Prostate gland (tissue), 2 donors: Measurements from ENCODE around the gene PDS5B. TPM values are rescaled to one million over a fixed set of nuclear protein-coding genes. Genes with fewer than 3 reads are reported as not detected.

ENCODE experiments used
- DNase-seq: peaks from one replicate; pipeline ENCODE4 v3.0.0-alpha.2; 2019; ENCODE audit warnings: low spot score
- H3K27ac ChIP-seq, 2 donors: fragments of 200-600 bp; sonication (generic); 2 replicates each; pipeline ENCODE4 v1.5.1; 2017 to 2019
- H3K27me3 ChIP-seq: fragments of 200-600 bp; sonication (generic); replicated peaks from 2 replicates; pipeline ENCODE4 v1.5.1; 2019; ENCODE audit not compliant: insufficient read depth
- H3K36me3 ChIP-seq, 2 donors: fragments of 200-600 bp; sonication (generic); 1 replicate in 1 of 2; 2 replicates in 1 of 2; pipeline versions ENCODE4 v1.5.1 to v1.8.1; 2017 to 2019
- H3K4me1 ChIP-seq: fragments of 200-600 bp; sonication (generic); replicated peaks from 2 replicates; pipeline ENCODE4 v1.5.1; 2019
- H3K4me3 ChIP-seq, 2 donors: fragments of 200-600 bp; sonication (generic); 2 replicates each; pipeline ENCODE4 v1.5.1; 2017 to 2019
- H3K9me3 ChIP-seq: fragments of 200-600 bp; sonication (generic); 2 replicates; pipeline ENCODE4 v1.5.1; 2017
- POLR2A ChIP-seq: fragments of 450-650 bp; IDR thresholded peaks from one replicate; pipeline ENCODE4 v1.6.1; 2016; ENCODE audit warnings: antibody characterized with exemption, mild to moderate bottlenecking
- POLR2AphosphoS5 ChIP-seq: sonication (generic); formaldehyde crosslinking; IDR thresholded peaks from one replicate; pipeline ENCODE4 v1.6.1; 2017; ENCODE audit warnings: antibody characterized with exemption
- WGBS: methylation state at CpG from one replicate; pipeline ENCODE4 v1.1.5; 2018; 5-methylcytosine and 5-hydroxymethylcytosine counted together
- intact Hi-C: fragments of 100-400 bp; cut with DNase I; formaldehyde crosslinking; loops from one replicate; pipeline ENCODE4 v1.14.2; 2022
- total RNA-seq, 2 donors: library from RNA; depleted of rRNA; stranded (reverse); fragments of >200 nt; gene quantifications; one replicate each; pipeline ENCODE4 v1.1.0, GENCODE V29; 2016
- TF ChIP-seq, protein P1 (sequence below), 4 experiments: fragments of 200-600 bp in 2 of 4; fragments of 450-650 bp in 2 of 4; sonication (generic) in 2 of 4; IDR thresholded peaks; 1 replicate in 3 of 4; 2 replicates in 1 of 4; pipeline ENCODE4 v1.5.1; 2016 to 2019; ENCODE audit warnings: antibody characterized with exemption in 4 of 4, mild to moderate bottlenecking in 2 of 4, moderate library complexity in 2 of 4

The PDS5B gene
- total RNA-seq, result 10 to 100 TPM; 37.0 to 63.3 TPM

DNA sequence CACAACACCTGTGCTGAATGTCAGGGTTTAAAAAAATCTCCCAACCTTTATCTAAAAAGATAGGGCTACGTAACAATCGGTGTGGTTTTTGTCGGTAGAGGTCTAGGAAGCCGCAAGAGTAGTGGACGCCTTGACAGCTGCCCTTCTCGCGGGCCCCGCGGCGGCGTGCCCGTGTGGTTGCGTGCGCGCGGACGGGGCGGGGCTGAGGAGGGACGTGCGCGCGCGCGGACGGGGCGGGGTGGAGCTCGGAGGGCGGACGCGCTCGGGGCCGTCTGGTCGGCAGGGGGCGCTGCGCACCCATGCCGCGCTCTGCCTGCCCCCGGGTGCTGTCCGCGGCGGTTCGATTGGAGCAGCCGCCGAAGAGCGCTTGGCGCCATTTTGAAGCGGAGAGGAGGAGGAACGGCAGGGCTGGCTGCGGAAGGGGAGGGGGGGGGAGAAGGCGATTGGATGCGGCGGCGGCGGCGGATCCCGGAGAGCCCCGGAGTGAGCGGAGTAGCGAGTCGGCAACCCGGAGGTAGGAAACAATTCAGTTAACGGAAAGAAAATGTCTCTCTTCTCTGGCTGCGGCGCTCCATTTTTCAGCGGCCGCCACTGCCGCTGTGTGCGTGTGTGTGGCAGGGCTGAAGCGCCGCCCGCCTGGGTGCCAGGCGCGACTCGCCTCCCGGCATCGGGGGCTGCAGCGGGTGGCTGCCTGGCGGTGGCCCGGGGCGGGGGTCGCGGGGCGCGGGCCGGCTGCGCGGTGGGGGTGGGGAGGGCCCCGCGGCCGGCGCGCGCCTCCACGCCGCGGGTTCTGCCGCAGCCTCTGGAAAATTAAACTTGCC is at the start of gene PDS5B:
Gene PDS5B (plus strand): TSS at position 373 of the 821 bp plus-strand sequence. CDS start 62,321 bp downstream, outside the sequence.
- intact Hi-C loops, result loop anchor here (5.0 to 10.0 kb wide), 2 partner anchors 681 to 1136 kb away; no protein-coding TSS in a partner anchor
- H3K4me3 ChIP-seq, result peak within 1 kb of the TSS; percentile 76 to 85
- no peaks in the 10 kb centered on the region for H3K9me3 ChIP-seq
- DNase-seq, result peak; percentile 95
- H3K27me3 ChIP-seq, result no peaks in the 10 kb centered on the region
- TF ChIP-seq POLR2AphosphoS5 (peak; percentile 72), POLR2A (peak; percentile 66)
- TF ChIP-seq, protein P1, sequence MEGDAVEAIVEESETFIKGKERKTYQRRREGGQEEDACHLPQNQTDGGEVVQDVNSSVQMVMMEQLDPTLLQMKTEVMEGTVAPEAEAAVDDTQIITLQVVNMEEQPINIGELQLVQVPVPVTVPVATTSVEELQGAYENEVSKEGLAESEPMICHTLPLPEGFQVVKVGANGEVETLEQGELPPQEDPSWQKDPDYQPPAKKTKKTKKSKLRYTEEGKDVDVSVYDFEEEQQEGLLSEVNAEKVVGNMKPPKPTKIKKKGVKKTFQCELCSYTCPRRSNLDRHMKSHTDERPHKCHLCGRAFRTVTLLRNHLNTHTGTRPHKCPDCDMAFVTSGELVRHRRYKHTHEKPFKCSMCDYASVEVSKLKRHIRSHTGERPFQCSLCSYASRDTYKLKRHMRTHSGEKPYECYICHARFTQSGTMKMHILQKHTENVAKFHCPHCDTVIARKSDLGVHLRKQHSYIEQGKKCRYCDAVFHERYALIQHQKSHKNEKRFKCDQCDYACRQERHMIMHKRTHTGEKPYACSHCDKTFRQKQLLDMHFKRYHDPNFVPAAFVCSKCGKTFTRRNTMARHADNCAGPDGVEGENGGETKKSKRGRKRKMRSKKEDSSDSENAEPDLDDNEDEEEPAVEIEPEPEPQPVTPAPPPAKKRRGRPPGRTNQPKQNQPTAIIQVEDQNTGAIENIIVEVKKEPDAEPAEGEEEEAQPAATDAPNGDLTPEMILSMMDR (IDR thresholded peaks at IDR 0.05), result peak; percentile 95 to 99 (median 98)
- H3K4me1 ChIP-seq, result no peaks in the 10 kb centered on the region
- no peaks in the 10 kb centered on the region for H3K36me3 ChIP-seq
- peak within 1 kb of the TSS; percentile 95 to 97 for H3K27ac ChIP-seq
- 1% methylated on average over 65 of the region's 97 CpGs for WGBS

- TF ChIP-seq POLR2AphosphoS5 (no peak), POLR2A (no peak)
- TF ChIP-seq, protein P1 (IDR thresholded peaks at IDR 0.05), result no peak
- H3K36me3 ChIP-seq, result no peaks in the 10 kb centered on the region
- peak overlapping the region; percentile 53 to 68 for H3K4me3 ChIP-seq
- intact Hi-C loops, result loop anchor here (2.0 to 10.0 kb wide), 2 partner anchors 111 to 223 kb away; partner anchors contain the start of genes BRCA2 and ZAR1L
- DNase-seq, result peak; percentile 8
- no peaks in the 10 kb centered on the region for H3K4me1 ChIP-seq
- H3K27me3 ChIP-seq, result no peaks in the 10 kb centered on the region
- H3K27ac ChIP-seq, result peak overlapping the region; percentile 89 to 95
- no peaks in the 10 kb centered on the region for H3K9me3 ChIP-seq
- WGBS, result 28% methylated on average over 22 of the region's 22 CpGs
Observed at GRCh38 chr13:32537580-32538142, 48.6 kb upstream of the PDS5B start.

DNA sequence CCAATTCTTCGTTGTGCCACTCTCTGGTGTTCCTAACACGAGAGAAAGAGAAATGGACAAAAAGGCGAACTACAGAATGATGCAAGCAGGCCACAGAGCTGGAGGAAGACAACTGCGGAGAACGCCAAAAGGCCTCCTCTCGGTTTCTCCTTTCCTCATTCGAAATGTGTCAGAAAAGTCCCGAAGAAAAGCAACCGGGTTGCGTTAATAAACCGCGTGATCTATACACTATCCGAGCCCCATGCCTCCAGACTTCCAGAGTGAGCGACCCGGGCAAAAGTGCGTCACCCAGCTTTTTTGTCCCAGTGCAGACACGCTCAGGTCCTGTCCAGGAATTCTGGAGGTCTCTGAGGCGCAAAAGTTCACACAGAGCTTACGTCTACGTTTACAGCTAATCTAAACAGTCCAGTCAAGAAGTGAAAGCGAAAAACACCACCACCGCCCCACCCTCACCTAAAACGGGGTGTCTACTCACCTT is 48.1 kb upstream of the PDS5B start:
- no peak for DNase-seq
- Histone ChIP-seq H3K27ac (peak overlapping the region; percentile 89 to 95), H3K4me3 (peak overlapping the region; percentile 53 to 68), H3K4me1 (no peaks in the 10 kb centered on the region), H3K27me3 (no peaks in the 10 kb centered on the region), H3K9me3 (no peaks in the 10 kb centered on the region), H3K36me3 (no peaks in the 10 kb centered on the region)
- WGBS, result under 1% methylated on average over 23 of the region's 23 CpGs
- intact Hi-C loops, result loop anchor here (2.0 to 10.0 kb wide), 2 partner anchors 111 to 223 kb away; partner anchors contain the start of genes BRCA2 and ZAR1L
- TF ChIP-seq POLR2A, result no peak
- TF ChIP-seq POLR2AphosphoS5, result no peak
- TF ChIP-seq, protein P1 (IDR thresholded peaks at IDR 0.05), result no peak

- intact Hi-C loops, result loop anchor here (2.0 to 10.0 kb wide), 2 partner anchors 112 to 224 kb away; partner anchors contain the start of genes BRCA2 and ZAR1L
- H3K4me3 ChIP-seq, result peak within 1 kb of the TSS; percentile 53 to 68
Observed at GRCh38 chr13:32538621-32539246, 47.5 kb upstream of the PDS5B start, which contains the start of gene N4BP2L2. Gene N4BP2L2 (minus strand): TSS chr13:32538795. CDS start chr13:32537027, 1,768 bp downstream.

More at GRCh38 chr13:32538621-32539246, 47.5 kb upstream of the PDS5B start, which contains the start of gene N4BP2L2:
- H3K4me1 ChIP-seq, result no peaks in the 10 kb centered on the region
- no peaks in the 10 kb centered on the region for H3K36me3 ChIP-seq
- peak; percentile 96 for DNase-seq
- H3K27me3 ChIP-seq, result no peaks in the 10 kb centered on the region
- no peaks in the 10 kb centered on the region for H3K9me3 ChIP-seq
- TF ChIP-seq POLR2AphosphoS5, result peak; percentile 97
- peak; percentile 65 for TF ChIP-seq POLR2A
- TF ChIP-seq, protein P1 (IDR thresholded peaks at IDR 0.05), result peak in 3 of 4 experiments; percentile 7 to 31 (median 20)
- H3K27ac ChIP-seq, result peak within 1 kb of the TSS; percentile 89 to 95
- 3% methylated on average over 32 of the region's 32 CpGs for WGBS
